Brain microvascular endothelial cell (primary cell): Measurements from ENCODE around the gene HES1.

ENCODE experiments used
- DNase-seq: peaks from one replicate; pipeline ENCODE4 v3.0.0-alpha.2; 2020
- H3K27ac ChIP-seq: fragments of 250-450 bp; sonication (Bioruptor Pico); 2 replicates; pipeline ENCODE4 v1.5.1; 2020; ENCODE audit warnings: mild to moderate bottlenecking, moderate library complexity
- H3K27me3 ChIP-seq: fragments of 250-450 bp; sonication (Bioruptor Pico); replicated peaks from 2 replicates; pipeline ENCODE4 v1.5.1; 2020; ENCODE audit warnings: mild to moderate bottlenecking
- H3K36me3 ChIP-seq: fragments of 250-450 bp; sonication (Bioruptor Pico); replicated peaks from 2 replicates; pipeline ENCODE4 v1.5.1; 2020; ENCODE audit warnings: mild to moderate bottlenecking
- H3K4me3 ChIP-seq: 2 replicates; pipeline ENCODE4 v1.5.1; 2011; ENCODE audit warnings: low read depth, mild to moderate bottlenecking, control low read depth, low read length, moderate library complexity
- in situ Hi-C: cut with HindIII; loops from 2 replicates; pipeline ENCODE4 v1.10.0; 2017; ENCODE audit warnings: low sequenced_read_pairs, low pct_ligation_motif_present
- TF ChIP-seq, protein P1 (sequence below): IDR thresholded peaks from 2 replicates; pipeline ENCODE4 v1.5.1; 2011; ENCODE audit warnings: low read depth, mild to moderate bottlenecking, moderate library complexity, low read length, control low read depth, inconsistent platforms; ENCODE audit errors: missing control alignments

The HES1 gene

GRCh38 chr3:194158942-194159439, 23.0 kb downstream of the HES1 start:
- peaks cover 70% of the 10 kb centered on the region for H3K27me3 ChIP-seq
- no peak for DNase-seq
- no peak overlapping the region for H3K4me3 ChIP-seq
- H3K27ac ChIP-seq, result no peak overlapping the region
- in situ Hi-C loops, result no loop called here
- H3K36me3 ChIP-seq, result no peaks in the 10 kb centered on the region
- TF ChIP-seq, protein P1, sequence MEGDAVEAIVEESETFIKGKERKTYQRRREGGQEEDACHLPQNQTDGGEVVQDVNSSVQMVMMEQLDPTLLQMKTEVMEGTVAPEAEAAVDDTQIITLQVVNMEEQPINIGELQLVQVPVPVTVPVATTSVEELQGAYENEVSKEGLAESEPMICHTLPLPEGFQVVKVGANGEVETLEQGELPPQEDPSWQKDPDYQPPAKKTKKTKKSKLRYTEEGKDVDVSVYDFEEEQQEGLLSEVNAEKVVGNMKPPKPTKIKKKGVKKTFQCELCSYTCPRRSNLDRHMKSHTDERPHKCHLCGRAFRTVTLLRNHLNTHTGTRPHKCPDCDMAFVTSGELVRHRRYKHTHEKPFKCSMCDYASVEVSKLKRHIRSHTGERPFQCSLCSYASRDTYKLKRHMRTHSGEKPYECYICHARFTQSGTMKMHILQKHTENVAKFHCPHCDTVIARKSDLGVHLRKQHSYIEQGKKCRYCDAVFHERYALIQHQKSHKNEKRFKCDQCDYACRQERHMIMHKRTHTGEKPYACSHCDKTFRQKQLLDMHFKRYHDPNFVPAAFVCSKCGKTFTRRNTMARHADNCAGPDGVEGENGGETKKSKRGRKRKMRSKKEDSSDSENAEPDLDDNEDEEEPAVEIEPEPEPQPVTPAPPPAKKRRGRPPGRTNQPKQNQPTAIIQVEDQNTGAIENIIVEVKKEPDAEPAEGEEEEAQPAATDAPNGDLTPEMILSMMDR, result no peak

DNA sequence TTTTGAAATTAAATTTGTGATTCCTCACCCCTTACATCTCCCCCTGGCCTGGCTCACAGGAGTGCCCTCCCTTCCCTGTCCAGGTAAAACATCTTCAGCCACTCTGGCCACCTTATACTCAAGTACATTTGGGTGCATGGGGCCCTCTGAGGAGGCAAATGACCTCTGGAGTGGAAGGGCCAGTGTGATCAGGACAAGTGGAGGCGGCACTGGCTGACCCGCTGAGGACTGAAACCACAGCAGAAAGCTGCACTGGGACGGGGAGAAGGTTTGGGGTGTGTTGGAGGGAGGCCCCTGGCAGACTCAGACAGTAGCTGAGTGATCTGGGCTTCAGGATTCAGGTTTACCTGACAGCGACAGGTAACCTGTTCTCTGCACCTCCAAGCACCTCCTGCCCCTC, 24.2 kb downstream of the HES1 start:
- Histone ChIP-seq H3K36me3 (no peaks in the 10 kb centered on the region), H3K4me3 (no peak overlapping the region), H3K27me3 (peaks cover 69% of the 10 kb centered on the region), H3K27ac (no peak overlapping the region)
- TF ChIP-seq, protein P1, result no peak
- no peak for DNase-seq
- in situ Hi-C loops, result no loop called here

GRCh38 chr3:194161131-194162045, 25.4 kb downstream of the HES1 start:
- DNase-seq, result no peak

DNA sequence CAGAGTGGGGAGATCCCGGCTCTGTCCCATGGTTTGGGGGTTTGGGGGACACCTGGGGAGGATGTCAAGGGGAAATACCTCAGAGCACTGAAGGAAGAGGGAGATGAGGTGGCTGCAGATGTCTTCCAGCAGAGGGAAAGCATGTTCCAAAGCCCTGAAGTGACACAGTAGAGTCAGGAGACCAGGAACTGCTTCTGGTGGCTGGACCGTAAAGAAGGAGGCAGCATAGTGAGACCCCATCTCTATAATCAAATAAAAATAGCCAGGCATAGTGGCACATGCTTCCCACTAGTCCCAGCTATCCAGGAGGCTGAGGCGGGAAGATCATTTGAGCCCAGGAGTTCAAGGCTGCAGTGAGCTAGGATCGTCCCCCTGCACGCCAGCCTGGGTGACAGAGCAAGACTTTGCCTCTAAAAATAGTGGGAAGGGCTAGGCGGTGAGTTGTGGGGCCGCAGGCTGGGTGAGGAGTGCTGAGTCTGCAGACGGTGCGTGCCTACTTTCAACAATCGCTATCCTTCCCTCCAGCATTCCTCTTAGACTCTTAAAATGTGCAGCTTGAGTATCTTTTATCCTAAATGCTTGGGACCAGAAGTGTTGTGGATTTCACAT, 26.2 kb downstream of the HES1 start:
- H3K27ac ChIP-seq, result no peak overlapping the region
- no peak for DNase-seq
- in situ Hi-C loops, result no loop called here
- no peak overlapping the region for H3K4me3 ChIP-seq
- TF ChIP-seq, protein P1, result no peak
- peaks cover 74% of the 10 kb centered on the region for H3K27me3 ChIP-seq
- H3K36me3 ChIP-seq, result no peaks in the 10 kb centered on the region

More at GRCh38 chr3:194161131-194162045, 25.4 kb downstream of the HES1 start:
- Histone ChIP-seq H3K4me3 (no peak overlapping the region), H3K36me3 (no peaks in the 10 kb centered on the region), H3K27me3 (peaks cover 71% of the 10 kb centered on the region), H3K27ac (no peak overlapping the region)
- TF ChIP-seq, protein P1, result no peak
- in situ Hi-C loops, result no loop called here

GRCh38 chr3:194162817-194163584, 27.1 kb downstream of the HES1 start:
- no peaks in the 10 kb centered on the region for H3K36me3 ChIP-seq
- peaks cover 77% of the 10 kb centered on the region for H3K27me3 ChIP-seq
- H3K27ac ChIP-seq, result no peak overlapping the region
- in situ Hi-C loops, result no loop called here
- H3K4me3 ChIP-seq, result no peak overlapping the region
- TF ChIP-seq, protein P1, result no peak
- no peak for DNase-seq
